HG03432 (cell line): ENCODE measurements around the gene HIF1A.
"Not testable (repeated sequence)": the region's sequence is repeated elsewhere in the genome, so short reads cannot be mapped to it uniquely, and the experiment has no call there.

ENCODE experiments used
- ATAC-seq: cut with Tn5 transposase; IDR thresholded peaks from one replicate; pipeline ENCODE4 v1.9.1; 2021; ENCODE audit warnings: mild to moderate bottlenecking, moderate library complexity; ENCODE audit not compliant: unreplicated experiment

The HIF1A gene

GRCh38 chr14:61694830-61695694 lies at the start of gene HIF1A:
TSS of gene HIF1A (plus strand) at chr14:61695513. CDS start at chr14:61695805, 292 bp downstream.
- peak; percentile 94 for ATAC-seq

DNA sequence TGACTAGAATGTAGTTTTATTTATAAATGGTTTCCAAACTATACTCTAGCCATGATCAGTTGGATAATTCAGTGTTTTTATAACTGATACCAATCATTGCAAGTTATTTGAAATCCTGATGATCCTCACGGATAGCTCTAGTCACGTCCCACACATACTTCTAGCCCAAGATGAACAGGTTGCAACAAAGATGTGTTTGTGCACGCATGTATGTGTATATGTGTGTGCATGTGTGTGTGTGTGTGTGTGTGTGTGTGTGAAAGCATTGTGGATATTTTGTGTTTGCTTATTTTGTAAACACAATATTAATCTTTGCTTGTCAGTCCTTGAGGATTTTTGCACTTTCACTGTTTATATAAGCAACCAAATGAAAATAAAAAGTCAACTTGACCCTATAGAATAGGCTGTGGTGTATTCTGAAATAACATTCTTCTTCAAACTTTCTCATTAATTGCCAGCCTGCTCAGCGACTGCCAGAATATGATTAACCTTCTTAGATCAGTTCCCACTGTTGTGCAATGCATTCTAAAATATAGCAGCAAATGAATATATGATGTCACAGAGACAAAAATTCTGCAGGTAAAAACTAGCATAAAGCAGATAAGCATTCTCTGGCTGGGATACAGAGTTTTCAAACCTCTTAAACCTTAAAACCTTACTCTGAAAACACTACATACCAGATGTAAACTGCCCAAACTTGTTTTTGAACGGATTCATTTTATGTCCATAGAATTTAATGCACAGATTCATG lies 48.8 kb upstream of the HIF1A start:
- ATAC-seq = no peak

DNA sequence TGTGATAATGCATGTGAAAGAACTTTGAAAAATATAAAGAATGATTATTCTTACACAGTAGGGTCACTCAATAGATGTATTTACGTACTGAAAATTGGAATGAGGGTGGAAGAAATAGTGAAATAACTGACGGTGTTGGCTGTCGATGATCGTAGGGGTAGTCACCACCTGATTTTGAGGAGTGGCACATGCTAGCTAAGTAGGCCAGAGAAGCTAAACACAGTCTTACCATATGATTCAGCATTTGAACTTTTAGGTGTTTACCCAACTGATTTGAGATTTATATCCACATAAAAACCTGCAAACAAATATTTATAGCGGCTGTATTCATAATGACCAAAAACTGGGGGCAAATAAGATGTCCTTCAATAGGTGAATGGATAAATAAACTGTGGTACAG lies 47.6 kb upstream of the HIF1A start:
- no peak for ATAC-seq

- ATAC-seq = no peak
Observed at GRCh38 chr14:61648377-61648776, 46.9 kb upstream of the HIF1A start.

GRCh38 chr14:61649283-61649682 lies 46.0 kb upstream of the HIF1A start:
- no peak for ATAC-seq

GRCh38 chr14:61651355-61651754 lies 44.0 kb upstream of the HIF1A start:
- ATAC-seq = no peak

DNA sequence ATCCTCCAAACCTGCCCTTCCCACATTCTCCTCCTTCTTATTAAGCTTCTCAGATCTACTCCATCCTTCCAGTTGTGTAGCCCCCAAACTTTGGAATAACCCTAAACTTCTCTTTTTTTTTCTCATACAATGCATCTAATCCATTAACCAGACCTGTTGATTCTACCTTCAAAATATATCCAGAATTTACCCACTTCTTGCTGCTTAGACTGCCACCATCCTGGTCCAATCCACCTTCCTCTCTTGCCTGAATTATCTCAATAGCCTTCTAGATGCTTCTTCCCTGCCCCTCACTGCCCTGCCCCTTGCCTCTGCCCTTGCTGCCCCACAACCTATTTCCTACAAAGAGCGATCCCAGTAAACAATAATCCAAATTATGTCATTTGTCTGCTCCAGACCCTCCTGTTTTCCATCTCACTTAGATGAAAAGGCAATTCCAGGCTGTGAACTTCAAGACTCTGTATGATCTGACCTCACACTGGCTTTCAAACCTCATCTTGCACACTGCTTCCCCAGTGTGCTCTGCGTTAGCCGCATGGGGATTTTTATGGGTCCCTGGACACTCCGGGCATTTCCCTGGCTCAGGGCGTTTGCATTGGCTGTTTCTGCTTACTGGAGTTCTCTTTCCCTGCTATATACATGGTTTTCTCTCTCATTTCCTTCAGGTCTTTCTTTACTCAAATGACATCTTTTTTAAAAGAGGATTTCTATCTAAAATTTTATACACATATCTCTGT lies 42.6 kb upstream of the HIF1A start:
- peak; percentile 59 for ATAC-seq

GRCh38 chr14:61653507-61653906 lies 41.8 kb upstream of the HIF1A start:
- no peak for ATAC-seq

DNA sequence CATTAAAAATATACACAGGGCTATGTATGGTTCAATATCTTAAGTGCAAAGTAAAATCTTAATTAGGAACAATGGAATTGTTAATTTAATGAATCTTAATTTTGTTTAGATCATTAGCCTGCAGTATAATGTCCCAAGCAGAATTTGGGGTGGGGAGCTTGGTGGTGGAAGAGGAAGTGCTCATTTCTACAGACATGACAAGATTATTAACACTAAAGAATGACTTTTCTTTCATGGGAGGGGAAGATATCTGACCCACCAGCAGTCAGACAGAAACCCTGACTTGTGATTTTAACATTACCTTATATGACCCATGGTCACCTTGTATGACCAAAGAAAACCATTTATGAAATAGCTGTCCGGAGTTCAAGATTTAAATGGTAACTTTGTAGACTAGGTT lies 41.3 kb upstream of the HIF1A start:
- ATAC-seq = no peak

DNA sequence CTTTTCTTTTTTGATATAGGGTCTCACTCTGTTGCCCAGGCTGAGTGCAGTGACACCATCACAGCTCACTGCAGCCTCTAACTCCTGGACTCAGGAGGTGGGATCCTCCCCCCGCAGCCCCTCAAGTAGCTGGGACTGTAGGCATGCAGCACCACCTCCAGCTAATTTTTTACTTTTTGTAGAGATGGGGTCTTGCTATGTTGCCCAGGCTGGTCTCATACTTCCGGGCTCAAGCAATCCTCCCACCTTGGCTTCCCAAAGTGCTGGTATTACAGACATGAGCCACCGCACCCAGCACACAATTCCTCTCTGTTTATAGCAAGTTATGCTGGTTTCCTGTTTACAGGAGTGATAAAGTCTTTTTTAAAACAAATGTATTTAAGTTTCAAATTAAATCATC lies 39.5 kb upstream of the HIF1A start:
- no peak for ATAC-seq

GRCh38 chr14:61656341-61656740 lies 39.0 kb upstream of the HIF1A start:
- no peak for ATAC-seq

- not testable (repeated sequence) for ATAC-seq
Observed at GRCh38 chr14:61658111-61658510, 37.2 kb upstream of the HIF1A start.

- no peak for ATAC-seq
Observed at GRCh38 chr14:61659582-61659981, 35.7 kb upstream of the HIF1A start.

DNA sequence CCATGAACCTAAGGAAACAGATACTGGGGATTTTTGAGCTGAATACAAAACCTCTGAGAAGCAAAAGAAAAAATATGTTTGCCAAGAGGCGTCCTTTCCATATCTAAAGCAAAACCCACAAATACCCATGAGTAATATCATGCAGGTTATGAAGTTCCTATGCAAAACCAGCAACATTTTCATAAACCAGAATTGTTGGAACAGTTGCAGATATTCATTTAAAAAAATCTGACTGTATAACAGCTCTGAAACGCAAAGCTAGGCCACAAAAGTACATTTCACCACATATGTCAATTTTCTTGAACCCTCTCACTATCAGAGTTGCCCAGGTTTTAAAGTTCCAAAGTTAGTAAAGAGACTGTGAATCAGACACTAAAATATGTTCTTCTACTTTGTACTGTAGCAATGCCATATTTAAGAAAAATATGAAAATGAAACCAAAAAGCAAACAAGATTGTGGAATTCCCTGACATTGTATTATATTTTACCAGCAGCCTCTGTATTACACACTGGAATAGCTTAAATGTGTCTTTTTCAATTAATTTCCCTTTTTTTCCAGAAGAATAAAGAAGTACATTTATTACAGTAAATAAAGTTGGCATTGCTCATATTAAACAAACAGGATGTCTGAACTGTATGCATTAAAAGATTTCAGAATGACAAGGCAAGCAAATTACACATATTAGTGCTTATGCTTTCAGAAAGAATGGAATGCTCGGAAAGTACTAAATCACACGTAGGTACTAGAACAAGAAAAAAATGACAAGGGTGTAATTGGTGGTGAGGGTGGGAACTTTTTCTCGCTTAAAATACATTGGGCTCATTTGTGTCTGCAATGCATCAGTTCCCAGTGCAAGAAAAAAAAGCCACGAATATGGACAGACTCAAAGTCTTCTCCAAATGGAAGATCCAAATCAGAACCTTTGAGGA lies 33.6 kb upstream of the HIF1A start:
- peak; percentile 37 for ATAC-seq

DNA sequence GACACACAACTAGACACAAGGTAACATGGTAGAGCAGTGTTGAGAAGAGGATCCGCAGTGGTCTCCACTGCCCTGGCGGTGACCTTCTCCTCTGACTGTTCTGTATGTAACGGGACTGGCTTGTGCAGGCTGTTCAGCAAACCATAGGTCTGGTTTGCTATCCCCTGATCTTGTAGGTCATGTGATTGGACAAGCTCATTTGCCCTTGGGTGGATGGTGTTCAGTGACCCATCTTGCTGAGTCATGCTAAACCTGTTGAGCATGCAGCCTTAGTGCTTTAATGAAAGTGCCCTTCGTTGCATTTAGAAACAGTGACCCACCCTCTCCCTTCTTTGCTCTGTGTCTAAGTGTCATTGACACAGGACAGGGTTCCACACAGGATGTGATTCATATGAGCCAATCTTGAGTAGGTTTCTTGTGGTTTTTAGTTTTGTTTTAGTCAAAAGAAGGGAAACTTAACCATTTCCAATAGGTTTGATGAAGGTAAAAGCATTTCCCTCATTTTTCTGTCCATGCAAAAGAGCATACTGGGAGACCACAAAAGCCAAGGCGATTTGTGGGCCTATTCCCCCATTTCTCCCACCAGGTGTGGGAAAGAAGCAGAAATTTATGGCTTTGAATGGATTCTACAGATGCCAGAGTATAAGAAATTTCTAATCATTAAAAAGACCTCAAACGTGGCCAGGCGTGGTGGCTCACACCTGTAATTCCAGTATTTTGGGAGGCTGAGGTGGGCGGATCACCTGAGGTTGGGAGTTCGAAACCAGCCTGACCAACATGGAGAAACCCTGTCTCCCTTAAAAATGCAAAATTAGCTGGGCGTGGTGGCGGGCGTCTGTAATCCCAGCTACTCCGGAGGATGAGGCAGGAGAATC lies 32.6 kb upstream of the HIF1A start:
- ATAC-seq = peak; percentile 86

DNA sequence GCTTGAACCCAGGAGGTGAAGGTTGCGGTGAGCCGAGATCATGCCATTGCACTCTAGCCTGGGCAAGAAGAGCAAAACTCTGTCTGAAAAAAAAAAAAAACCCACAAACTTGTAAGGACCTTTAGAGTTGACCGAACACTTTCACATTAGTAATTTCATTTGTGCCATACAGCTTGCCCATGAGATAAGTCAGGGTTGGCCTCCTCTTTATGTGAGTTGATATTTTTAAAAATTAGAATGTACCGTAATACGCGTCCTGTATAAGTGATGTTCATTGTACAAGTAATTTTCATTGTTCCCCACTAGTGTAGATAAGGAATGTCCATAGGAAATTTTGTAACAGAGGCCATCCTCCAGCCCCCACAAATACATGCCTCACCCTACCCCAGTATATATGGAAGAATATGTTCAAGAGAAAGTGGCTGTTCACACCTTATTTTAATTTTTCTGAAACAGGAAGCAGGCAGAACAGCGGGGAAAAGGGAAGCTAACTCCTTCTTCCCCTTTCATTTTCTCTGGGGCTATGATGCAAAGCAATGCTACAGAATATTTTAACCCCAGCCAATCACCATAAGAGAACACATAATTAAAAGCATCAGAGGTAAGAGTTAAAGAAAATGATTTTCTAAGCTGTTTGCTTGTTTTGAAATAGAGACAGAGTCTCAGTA lies 31.9 kb upstream of the HIF1A start:
- peak; percentile 14 for ATAC-seq

DNA sequence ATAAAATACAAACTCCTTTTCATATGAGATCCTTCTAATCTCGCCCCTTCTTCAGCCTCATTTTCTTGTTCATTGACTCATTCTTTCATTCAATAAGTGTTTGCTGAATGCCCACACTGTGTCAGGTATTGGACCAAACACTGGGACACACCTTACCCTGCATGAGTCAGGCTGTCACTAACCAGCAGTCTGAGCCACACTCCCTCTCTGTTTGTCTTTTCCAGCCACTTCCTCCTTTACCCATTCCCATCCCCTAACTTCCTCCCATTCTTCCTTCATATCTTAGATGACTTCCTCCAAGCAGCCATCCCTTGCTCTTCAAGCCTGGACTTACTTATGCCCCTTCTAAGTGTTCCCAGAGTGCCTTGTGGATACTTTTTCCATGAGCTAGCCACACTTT lies 27.0 kb upstream of the HIF1A start:
- ATAC-seq = no peak

- peak; percentile 12 for ATAC-seq
Observed at GRCh38 chr14:61670576-61670975, 24.7 kb upstream of the HIF1A start.

- ATAC-seq = peak; percentile 86
Observed at GRCh38 chr14:61671082-61671481, 24.2 kb upstream of the HIF1A start.
